HCT116 (cell line): ENCODE measurements around the gene MMRN1. TPM values are rescaled to one million over a fixed set of nuclear protein-coding genes. Genes with fewer than 3 reads are reported as not detected.

ENCODE experiments used
- ATAC-seq: fragments of 200-7000 bp; cut with Tn5 transposase; 2 replicates; pipeline ENCODE4 v1.9.1; 2020; ENCODE audit warnings: mild to moderate bottlenecking, moderate library complexity
- BruUV-seq: library from RNA; stranded (reverse); fragments of 400-500 nt; replicated peaks from 2 replicates; lab custom pipeline; 2021; lab: Mats Ljungman, UMichigan
- CTCF ChIA-PET: fragments of 300-600 bp; sonication (Branson Sonifier 250); formaldehyde crosslinking; loops from one replicate; lab custom pipeline; 2021; ENCODE audit warnings: antibody characterized with exemption; lab: Charles Lee
- POLR2A ChIA-PET: fragments of 300-600, 350-600 bp; sonication (Branson Sonifier 250); formaldehyde crosslinking; loops from one replicate; lab custom pipeline; 2021; ENCODE audit warnings: antibody characterized with exemption; lab: Charles Lee
- RAD21 ChIA-PET, 2 experiments: fragments of 300-600 bp; sonication (Branson Sonifier 250); formaldehyde crosslinking; loops; one replicate each; lab custom pipeline; 2023; ENCODE audit warnings: low total read pairs in 2 of 2; ENCODE audit not compliant: uncharacterized antibody in 2 of 2, unreplicated experiment in 2 of 2, low non-redundant PET in 1 of 2; lab: Charles Lee
- DNase-seq: peaks from one replicate; pipeline ENCODE4 v3.0.0-alpha.2; 2010; ENCODE audit warnings: low read depth, low spot score
- H2AFZ ChIP-seq: fragments of 200-600 bp; shearing (Covaris generic), sonication (generic); 2 replicates; pipeline ENCODE4 v1.6.1; 2017; ENCODE audit warnings: low read depth, mixed run types, mixed read lengths, antibody characterized with exemption, low read length; ENCODE audit not compliant: poor library complexity, severe bottlenecking
- H3K27ac ChIP-seq: 2 replicates; pipeline ENCODE4 v1.5.1; 2012; ENCODE audit warnings: low read depth, low read length
- H3K27me3 ChIP-seq: fragments of 200-600 bp; sonication (generic); 2 replicates; pipeline ENCODE4 v1.6.1; 2016; ENCODE audit warnings: mixed run types, low read length, mixed read lengths; ENCODE audit not compliant: insufficient read depth
- H3K36me3 ChIP-seq, 2 experiments: fragments of 200-500 bp in 1 of 2; fragments of 200-600 bp in 1 of 2; sonication (Bioruptor generic) in 1 of 2; sonication (generic) in 1 of 2; 2 replicates each; pipeline versions ENCODE4 v1.5.1 to v1.6.1; 2014 to 2016; ENCODE audit warnings: low read length in 2 of 2, inconsistent platforms in 1 of 2, mixed read lengths in 1 of 2, mixed run types in 1 of 2; ENCODE audit not compliant: insufficient read depth in 2 of 2, control insufficient read depth in 1 of 2
- H3K4me1 ChIP-seq, 2 experiments: fragments of 200-600 bp in 1 of 2; sonication (generic) in 1 of 2; 2 replicates each; pipeline versions ENCODE4 v1.5.1 to v1.6.1; 2012 to 2017; ENCODE audit warnings: low read length in 2 of 2, inconsistent platforms in 1 of 2, mild to moderate bottlenecking in 1 of 2, mixed read lengths in 1 of 2, mixed run types in 1 of 2, moderate library complexity in 1 of 2; ENCODE audit not compliant: insufficient read depth in 2 of 2, control insufficient read depth in 1 of 2
- H3K4me2 ChIP-seq: fragments of 200-600 bp; sonication (generic); 2 replicates; pipeline ENCODE4 v1.6.1; 2017; ENCODE audit warnings: mixed run types, low read length, mixed read lengths
- H3K4me3 ChIP-seq, 2 experiments: fragments of 200-600 bp in 1 of 2; sonication (generic) in 1 of 2; replicated peaks in 1 of 2; 2 replicates each; pipeline ENCODE4 v1.5.1; 2011 to 2016; ENCODE audit warnings: low read length in 2 of 2, control low read depth in 1 of 2, low read depth in 1 of 2, mild to moderate bottlenecking in 1 of 2, mixed read lengths in 1 of 2, mixed run types in 1 of 2
- H3K79me2 ChIP-seq: fragments of 200-600 bp; sonication (generic); 2 replicates; pipeline ENCODE4 v1.6.1; 2017; ENCODE audit warnings: mild to moderate bottlenecking, mixed run types, low read length, moderate library complexity, mixed read lengths; ENCODE audit not compliant: insufficient read depth
- H3K9ac ChIP-seq: fragments of 200-600 bp; sonication (generic); 2 replicates; pipeline ENCODE4 v1.6.1; 2016; ENCODE audit warnings: low read length, mixed read lengths
- H3K9me2 ChIP-seq: fragments of 200-600 bp; sonication (generic), shearing (Covaris generic); 2 replicates; pipeline ENCODE4 v1.6.1; 2017; ENCODE audit warnings: mixed run types, mild to moderate bottlenecking, moderate library complexity; ENCODE audit not compliant: insufficient read depth
- H3K9me3 ChIP-seq, 2 experiments: fragments of 200-500 bp in 1 of 2; fragments of 200-600 bp in 1 of 2; sonication (Bioruptor generic) in 1 of 2; sonication (generic) in 1 of 2; 2 replicates each; pipeline ENCODE4 v1.6.1; 2014 to 2017; ENCODE audit warnings: low read length in 2 of 2, mixed read lengths in 2 of 2, inconsistent platforms in 1 of 2, low read depth in 1 of 2, mild to moderate bottlenecking in 1 of 2, mixed run types in 1 of 2, moderate library complexity in 1 of 2; ENCODE audit not compliant: control insufficient read depth in 1 of 2, insufficient read depth in 1 of 2
- H4K20me1 ChIP-seq: fragments of 200-600 bp; sonication (generic), shearing (Covaris generic); 2 replicates; pipeline ENCODE4 v1.6.1; 2017; ENCODE audit warnings: mixed run types, mild to moderate bottlenecking, moderate library complexity; ENCODE audit not compliant: insufficient read depth
- CEBPB ChIP-seq: IDR thresholded peaks from 2 replicates; pipeline ENCODE4 v1.6.1; 2012; ENCODE audit warnings: low read depth
- EZH2 ChIP-seq: fragments of 200-600 bp; sonication (generic); IDR thresholded peaks from 2 replicates; pipeline ENCODE4 v1.6.1; 2017; ENCODE audit warnings: antibody characterized with exemption, mixed run types
- EZH2phosphoT487 ChIP-seq: fragments of 200-600 bp; IDR thresholded peaks from 2 replicates; pipeline ENCODE4 v1.6.1; 2018; ENCODE audit warnings: antibody characterized with exemption, borderline replicate concordance
- FOSL1 ChIP-seq: IDR thresholded peaks from 2 replicates; pipeline ENCODE4 v1.6.1; 2012; ENCODE audit warnings: low read depth
- ZBTB33 ChIP-seq: IDR thresholded peaks from 2 replicates; pipeline ENCODE4 v1.6.1; 2011; ENCODE audit warnings: mild to moderate bottlenecking, low read length, moderate library complexity; ENCODE audit not compliant: insufficient replicate concordance; ENCODE audit errors: extremely low read depth
- ZFX ChIP-seq: fragments of 450-650 bp; IDR thresholded peaks from 2 replicates; pipeline ENCODE4 v1.6.1; 2017
- intact Hi-C: fragments of 100-400 bp; cut with micrococcal nuclease; formaldehyde crosslinking; loops from 2 replicates; pipeline ENCODE4 v1.10.0; 2022
- total RNA-seq: library from RNA; stranded (reverse); gene quantifications from one replicate; pipeline ENCODE4 v1.2.1, GENCODE V29; 2021; ENCODE audit not compliant: unreplicated experiment

MMRN1 gene
- total RNA-seq, 1 experiment from 2014 or later = 0.12 TPM

GRCh38 chr4:89897867-89898266, 3.2 kb downstream of the MMRN1 start:
- POLR2A ChIA-PET = no interaction called here
- H3K9me2 ChIP-seq = no peaks in the 10 kb centered on the region
- DNase-seq (no peak), ATAC-seq (no peak)
- BruUV-seq = no TSS peak
- no peaks in the 10 kb centered on the region for H3K9me3 ChIP-seq
- no peaks in the 10 kb centered on the region for H3K27me3 ChIP-seq
- H3K4me2 ChIP-seq = no peak overlapping the region
- RAD21 ChIA-PET = no interaction called here
- no peaks in the 10 kb centered on the region for H3K4me1 ChIP-seq
- H2AFZ ChIP-seq = no peak overlapping the region
- H3K79me2 ChIP-seq = no peaks in the 10 kb centered on the region
- CTCF ChIA-PET = no interaction called here
- H3K27ac ChIP-seq = no peak overlapping the region
- no peak for TF ChIP-seq CEBPB
- no peak overlapping the region for H3K4me3 ChIP-seq
- H4K20me1 ChIP-seq = no peaks in the 10 kb centered on the region
- intact Hi-C loops = no loop called here
- no peaks in the 10 kb centered on the region for H3K36me3 ChIP-seq
- H3K9ac ChIP-seq = no peak overlapping the region

GRCh38 chr4:89898304-89898716, 3.7 kb downstream of the MMRN1 start:
- Histone ChIP-seq H3K4me2 (no peak overlapping the region), H3K9me2 (no peaks in the 10 kb centered on the region), H3K36me3 (no peaks in the 10 kb centered on the region), H3K4me1 (no peaks in the 10 kb centered on the region), H3K9ac (no peak overlapping the region), H3K79me2 (no peaks in the 10 kb centered on the region), H2AFZ (no peak overlapping the region), H4K20me1 (no peaks in the 10 kb centered on the region), H3K27me3 (no peaks in the 10 kb centered on the region), H3K27ac (no peak overlapping the region), H3K9me3 (no peaks in the 10 kb centered on the region), H3K4me3 (no peak overlapping the region)
- no peak for TF ChIP-seq EZH2
- TF ChIP-seq EZH2phosphoT487 = no peak
- TF ChIP-seq ZFX = no peak
- TF ChIP-seq CEBPB = no peak
- TF ChIP-seq FOSL1 = no peak
- TF ChIP-seq ZBTB33 = no peak
- intact Hi-C loops = no loop called here
- ATAC-seq = no peak
- RAD21 ChIA-PET = no interaction called here
- CTCF ChIA-PET = no interaction called here
- DNase-seq = no peak
- POLR2A ChIA-PET = no interaction called here
- no TSS peak for BruUV-seq
